ENCODE results near the gene TMEM38A.
"Not testable (repeated sequence)": the region's sequence is repeated elsewhere in the genome, so short reads cannot be mapped to it uniquely, and the experiment has no call there.

TMEM38A gene

DNA sequence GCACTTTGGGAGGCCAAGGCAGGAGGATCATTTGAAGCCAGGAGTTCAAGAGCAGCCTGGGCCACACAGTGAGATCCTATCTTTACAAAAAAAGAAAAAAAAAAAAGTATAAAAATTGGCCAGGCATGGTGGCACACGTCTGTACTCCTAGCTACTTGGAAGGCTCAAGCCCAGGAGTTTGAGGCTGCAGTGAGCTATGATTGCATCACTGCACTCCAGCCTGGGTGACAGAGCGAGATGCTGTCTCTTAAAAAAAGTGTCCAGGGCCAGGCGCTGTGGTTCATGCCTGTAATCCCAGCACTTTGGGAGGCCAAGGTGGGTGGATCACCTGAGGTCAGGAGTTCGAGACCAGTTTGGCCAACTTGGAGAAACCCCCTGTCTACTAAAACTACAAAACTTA, 12.9 kb downstream of the TMEM38A start:
- in situ Hi-C loops (cut with HindIII; ENCODE audit: low sequenced_read_pairs), result not testable (repeated sequence)

DNA sequence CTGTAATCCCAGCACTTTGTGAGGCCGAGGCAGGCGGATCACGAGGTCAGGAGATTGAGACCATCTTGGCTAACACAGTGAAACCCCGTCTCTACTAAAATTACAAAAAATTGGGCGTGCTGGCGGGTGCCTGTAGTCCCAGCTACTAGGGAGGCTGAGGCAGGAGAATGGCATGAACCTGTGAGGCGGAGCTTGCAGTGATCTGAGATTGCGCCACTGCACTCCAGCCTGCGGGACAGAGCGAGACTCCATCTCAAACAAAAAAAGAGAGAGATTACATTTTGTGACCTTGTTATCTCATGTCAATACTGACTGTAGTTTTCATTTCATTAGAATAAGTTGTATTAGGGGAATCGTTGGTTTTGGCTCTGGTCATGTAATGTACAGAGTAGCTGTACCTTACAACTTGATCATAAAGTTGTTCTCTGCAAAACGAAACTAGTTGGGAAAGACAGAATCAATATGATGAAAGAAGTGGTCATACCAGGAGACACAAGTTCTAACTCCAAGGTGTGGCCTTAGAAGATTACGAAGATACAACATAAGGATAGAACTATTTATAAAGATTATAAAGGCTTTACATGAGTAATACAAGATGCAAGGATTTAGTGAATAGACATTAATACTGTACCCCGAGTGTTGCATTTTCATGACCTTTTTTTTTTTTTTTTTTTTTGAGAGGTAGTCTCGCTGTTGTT, 15.3 kb downstream of the TMEM38A start:
- in situ Hi-C loops (cut with HindIII; ENCODE audit: low sequenced_read_pairs), result no loop called here

DNA sequence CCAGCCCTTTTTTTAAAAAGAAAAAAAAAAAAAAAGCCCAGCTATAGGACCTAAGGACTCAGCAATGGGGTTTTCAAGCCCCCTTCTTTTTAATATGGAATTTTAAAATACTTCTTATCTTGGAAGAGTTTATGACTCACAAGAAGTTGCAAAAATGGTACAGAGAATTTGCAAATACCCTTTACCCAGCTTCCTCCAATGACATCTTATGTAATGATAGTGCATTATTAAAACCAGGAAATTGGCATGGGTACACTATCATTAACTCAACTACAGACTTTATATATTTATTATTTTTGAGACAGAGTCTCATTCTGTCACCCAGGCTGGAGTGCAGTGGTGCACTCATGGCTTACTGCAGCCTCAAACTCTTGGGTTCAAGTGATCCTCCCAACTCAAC, 16.1 kb downstream of the TMEM38A start:
- in situ Hi-C loops (cut with HindIII; ENCODE audit: low sequenced_read_pairs), result no loop called here

DNA sequence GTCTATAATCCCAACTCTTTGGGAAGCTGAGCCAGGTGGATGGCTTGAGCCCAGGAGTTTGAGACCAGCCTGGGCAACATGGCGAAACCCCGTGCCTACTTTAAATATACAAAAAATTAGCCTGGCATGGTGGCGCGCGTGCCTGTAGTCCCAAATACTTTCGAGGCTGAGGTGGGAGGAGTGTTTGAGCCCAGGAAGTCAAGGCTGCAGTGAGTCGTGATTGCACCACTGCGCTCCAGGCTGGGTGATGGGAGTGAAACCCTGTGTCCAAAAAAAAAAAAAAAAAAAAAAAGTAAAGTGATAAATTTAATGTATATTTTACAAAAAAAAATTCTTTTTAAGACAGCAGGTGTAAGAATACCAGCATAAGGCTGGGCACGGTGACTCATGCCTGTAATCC, 17.6 kb downstream of the TMEM38A start:
- in situ Hi-C loops (cut with HindIII; ENCODE audit: low sequenced_read_pairs), result no loop called here

DNA sequence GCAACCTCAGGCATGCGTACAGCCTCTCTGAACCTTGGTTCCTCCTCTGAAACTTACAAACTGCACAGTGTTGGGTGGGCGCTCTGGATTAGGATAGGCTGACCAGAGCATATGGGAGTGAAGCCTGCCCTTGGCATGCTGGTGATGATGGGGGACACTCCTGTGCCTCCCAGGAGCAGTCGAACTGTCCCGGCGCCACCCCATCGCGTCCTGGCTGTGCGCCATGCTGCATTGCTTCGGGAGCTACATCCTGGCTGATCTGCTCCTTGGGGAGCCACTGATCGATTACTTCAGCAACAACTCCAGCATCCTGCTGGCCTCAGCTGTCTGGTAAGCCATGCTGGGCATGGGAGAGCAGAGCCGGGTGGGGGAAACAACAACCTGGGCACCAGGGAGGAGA, 18.9 kb downstream of the TMEM38A start:
- in situ Hi-C loops (cut with HindIII; ENCODE audit: low sequenced_read_pairs), result no loop called here

DNA sequence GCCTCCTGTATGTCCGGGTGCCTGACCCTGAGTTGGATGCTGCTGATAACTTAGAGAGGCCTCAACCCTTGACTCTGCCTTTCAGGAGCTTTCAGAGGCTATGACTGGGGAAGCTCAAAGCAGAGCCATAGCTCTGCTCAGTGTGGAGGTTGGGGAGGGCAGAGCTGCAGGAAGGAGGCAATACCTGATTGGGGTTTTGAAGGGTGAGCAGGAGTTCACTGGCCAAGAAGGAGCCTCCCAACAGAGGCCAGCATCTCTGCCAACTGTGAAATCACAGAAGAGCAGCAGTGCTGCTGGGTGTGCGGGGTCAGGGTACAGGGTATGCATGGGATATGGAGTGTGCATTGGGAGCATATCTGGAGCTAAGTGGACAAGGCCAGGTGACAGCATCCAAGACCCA, 21.6 kb downstream of the TMEM38A start:
- in situ Hi-C loops (cut with HindIII; ENCODE audit: low sequenced_read_pairs), result no loop called here

DNA sequence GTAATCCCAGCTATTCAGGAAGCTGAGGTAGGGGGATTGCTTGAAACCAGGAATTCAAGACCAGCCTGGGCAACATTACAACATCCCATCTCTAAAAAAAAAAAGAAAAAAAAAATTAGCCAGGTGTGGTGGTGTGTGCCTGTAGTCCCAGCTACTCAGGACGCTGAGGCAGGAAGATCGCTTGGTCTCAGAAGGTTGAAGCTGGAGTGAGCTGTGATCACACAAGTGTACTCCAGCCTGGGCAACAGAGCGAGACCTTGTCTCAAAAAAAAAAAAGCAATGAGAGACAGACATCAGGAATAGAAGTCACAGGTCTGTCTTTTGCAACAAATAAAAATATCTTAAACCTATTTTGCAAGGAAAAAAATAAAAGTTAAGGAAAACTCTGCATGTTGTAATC, 23.3 kb downstream of the TMEM38A start:
- in situ Hi-C loops (cut with HindIII; ENCODE audit: low sequenced_read_pairs), result no loop called here

DNA sequence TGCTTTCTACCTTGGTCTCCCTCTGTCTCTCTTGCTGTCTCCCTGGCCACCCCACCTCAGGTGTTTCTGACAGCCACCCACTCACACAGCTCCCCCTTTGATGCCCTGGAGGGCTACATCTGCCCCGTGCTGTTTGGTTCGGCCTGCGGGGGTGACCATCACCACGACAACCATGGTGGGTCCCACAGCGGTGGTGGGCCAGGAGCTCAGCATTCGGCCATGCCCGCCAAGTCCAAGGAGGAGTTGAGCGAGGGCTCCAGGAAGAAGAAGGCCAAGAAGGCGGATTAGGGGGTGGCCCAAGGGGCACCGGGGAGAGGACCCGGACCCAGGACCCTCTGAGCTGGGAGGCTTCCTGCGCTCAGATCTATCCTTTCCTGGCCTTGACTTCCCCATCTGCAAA, 27.1 kb downstream of the TMEM38A start:
- in situ Hi-C loops (cut with HindIII; ENCODE audit: low sequenced_read_pairs), result no loop called here

DNA sequence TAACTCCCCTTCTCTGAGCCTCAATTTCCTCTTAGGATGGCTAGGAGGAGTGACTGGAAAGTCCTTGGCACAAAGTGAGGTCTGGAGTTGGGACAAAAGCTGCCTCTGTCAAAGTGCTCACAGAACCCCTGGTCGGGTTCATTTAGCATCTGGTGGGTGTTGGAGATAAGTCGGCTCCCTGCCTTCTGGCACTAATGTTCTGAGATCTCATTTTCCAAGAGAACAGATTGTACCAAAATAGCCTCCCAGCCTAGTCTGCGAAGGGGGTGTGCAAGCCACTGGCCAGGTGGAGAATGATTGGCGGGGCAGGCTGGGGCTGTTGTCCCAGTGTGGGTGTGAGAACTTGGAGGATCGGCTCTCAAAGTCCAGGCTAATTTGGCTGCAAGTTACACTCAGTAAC, 38.0 kb downstream of the TMEM38A start:
- in situ Hi-C loops (cut with HindIII; ENCODE audit: low sequenced_read_pairs), result no loop called here

DNA sequence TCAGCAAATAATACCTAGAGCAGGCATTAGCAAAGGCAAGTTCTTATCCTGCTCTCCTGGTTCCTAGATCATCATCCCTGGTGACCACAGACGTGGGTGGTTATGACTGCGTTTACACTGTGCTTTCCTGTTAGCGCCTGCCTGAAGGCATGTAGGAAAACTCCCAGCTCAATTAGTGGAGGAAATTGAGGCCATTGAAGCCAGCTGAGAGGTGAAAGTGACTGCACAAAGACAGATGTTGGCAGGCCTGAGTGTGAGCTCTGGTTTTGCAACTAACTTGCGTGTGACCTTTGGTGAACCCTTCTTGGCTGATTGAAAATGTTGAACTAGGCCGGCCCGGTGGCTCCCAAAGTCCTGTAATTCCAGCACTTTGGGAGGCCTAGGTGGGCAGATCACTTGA, 41.2 kb downstream of the TMEM38A start:
- in situ Hi-C loops (cut with HindIII; ENCODE audit: low sequenced_read_pairs), result no loop called here

DNA sequence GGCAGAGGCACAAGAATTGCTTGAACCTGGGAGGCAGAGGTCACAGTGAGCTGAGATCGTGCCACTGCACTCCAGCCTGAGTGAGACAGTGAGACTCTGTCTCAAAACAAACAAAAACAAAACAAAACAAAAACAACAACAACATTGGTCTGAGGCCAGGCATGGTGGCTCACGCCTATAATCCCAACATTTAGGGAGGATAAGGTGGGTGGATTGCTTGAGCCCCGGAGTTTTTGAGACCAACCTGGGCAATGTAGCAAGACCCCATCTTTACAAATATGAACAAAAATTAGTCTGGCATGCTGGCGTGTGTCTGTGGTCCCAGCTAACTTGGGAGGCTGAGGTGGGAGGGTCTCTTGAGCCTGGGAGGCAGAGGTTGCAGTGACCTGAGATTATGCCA, 42.7 kb downstream of the TMEM38A start:
- in situ Hi-C loops (cut with HindIII; ENCODE audit: low sequenced_read_pairs), result no loop called here

DNA sequence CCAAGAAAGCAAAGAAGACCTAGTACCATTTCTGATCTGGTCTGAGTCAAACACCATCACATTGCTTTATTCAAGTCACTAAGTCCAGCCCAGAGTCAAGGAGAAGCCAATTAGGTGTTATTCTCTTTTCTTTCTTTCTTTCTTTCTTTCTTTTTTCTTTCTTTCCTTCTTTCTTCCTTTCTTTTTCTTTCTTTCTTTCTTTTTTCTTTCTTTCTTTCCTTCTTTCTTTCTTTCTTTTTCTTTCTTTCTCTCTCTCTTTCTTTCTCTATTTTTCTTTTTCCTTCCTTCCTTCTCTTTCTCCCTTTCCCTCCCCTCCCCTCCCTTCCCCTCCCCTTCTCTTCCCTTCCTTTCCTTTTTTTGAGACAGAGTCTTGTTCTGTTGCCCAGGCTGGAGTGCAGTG, 49.9 kb downstream of the TMEM38A start:
- in situ Hi-C loops (cut with HindIII; ENCODE audit: low sequenced_read_pairs), result not testable (repeated sequence)

DNA sequence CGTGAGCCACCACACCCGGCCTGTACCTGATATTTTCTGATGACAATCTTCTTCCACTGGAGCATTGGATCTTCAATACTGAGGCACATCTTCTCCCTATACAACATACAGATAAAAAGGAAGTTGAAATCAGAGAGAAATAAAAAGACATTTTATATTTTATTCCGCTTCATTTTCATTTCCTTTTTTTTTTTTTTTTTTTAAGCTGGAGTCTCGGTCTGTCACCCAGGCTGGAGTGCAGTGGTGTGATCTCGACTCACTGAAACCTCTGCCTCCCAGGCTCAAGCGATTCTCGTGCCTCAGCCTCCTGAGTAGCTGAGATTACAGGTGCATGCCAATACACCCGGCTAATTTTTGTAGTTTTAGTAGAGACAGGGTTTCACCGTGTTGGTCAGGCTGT, 51.4 kb downstream of the TMEM38A start:
- in situ Hi-C loops (cut with HindIII; ENCODE audit: low sequenced_read_pairs), result not testable (repeated sequence)

DNA sequence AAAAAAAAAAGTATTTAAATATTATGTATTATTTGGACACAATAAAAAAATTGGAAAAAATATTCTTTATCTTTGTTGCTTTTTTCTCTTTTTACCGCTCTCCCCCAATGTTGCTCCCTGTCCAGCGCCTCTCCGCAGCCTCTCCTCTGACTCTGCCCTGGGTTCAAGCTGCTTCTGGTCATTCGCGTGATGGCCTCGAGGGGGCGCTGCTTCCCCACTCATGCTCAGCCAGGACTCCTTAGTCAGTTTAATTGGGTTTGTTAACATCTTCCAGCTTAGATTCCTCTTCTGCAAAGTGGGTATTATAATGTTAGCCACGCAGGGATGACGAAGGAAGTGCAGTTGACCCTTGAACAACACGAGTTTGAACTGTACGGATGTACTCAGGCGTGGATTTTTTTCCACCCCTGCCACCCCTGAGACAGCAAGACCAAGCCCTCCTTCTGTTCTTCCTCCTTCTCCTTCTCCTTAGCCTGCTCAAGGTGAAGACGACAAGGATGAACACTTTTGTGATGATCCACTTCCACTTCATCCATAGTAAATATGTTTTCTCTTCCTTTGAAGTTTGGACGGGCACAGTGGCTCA, 53.9 kb downstream of the TMEM38A start:
- in situ Hi-C loops (cut with HindIII; ENCODE audit: low sequenced_read_pairs), result no loop called here

DNA sequence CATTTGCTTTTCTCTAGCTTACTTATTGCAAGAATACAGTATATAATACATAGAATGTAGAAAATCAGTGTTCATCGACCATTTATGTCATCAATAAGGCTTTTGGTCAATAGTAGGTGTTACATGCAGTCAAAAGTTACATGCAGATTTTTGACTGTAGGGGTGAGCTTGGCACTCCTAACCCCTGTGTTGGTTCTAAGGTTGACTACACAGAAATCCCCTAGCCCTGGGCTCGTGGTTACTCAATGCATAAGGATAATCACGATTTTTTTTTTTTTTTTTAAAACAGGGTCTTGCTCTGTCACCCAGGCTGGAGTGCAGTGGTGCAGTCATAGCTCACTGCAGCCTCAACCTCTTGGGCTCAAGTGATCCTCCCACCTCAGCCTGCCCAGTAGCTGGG, 54.7 kb downstream of the TMEM38A start:
- in situ Hi-C loops (cut with HindIII; ENCODE audit: low sequenced_read_pairs), result no loop called here

DNA sequence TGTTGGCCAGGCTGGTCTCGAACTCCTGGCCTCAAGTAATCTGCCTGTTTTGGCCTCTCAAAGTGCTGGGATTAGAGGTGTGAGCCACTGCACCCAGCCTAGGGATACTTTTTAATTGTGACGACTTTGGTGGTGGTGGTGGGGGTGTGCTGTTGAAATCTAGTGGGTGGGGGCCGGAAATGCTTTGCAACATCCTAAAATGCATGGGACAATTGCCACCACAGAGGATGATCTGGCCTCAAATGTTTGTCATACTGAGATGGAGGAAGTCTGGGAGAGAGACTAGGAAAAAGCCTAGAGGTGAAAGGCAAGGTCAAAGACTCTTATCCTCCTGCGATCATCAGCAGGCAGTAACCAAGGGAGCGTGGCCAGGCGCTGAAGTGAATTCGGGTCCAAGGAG, 60.1 kb downstream of the TMEM38A start:
- in situ Hi-C loops (cut with HindIII; ENCODE audit: low sequenced_read_pairs), result no loop called here

DNA sequence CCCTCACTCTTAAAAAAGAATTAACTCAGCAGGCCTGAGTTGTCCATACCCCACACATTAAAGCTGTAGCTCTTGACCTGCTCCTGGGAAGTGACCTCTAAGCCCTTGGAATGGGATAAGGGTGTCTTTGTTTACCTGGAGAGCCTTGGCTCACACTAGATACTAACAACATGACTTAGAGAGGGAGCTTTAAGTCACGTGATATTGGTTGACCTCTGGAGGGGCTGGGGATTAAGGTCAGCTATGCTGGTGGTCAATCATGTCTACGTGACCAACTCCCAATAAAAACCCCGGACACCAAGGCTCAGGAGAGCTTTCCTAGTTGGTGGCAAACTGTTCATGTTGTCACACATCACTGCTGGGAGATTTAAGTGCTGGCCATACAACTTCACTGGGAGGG, 61.7 kb downstream of the TMEM38A start:
- in situ Hi-C loops (cut with HindIII; ENCODE audit: low sequenced_read_pairs), result no loop called here

DNA sequence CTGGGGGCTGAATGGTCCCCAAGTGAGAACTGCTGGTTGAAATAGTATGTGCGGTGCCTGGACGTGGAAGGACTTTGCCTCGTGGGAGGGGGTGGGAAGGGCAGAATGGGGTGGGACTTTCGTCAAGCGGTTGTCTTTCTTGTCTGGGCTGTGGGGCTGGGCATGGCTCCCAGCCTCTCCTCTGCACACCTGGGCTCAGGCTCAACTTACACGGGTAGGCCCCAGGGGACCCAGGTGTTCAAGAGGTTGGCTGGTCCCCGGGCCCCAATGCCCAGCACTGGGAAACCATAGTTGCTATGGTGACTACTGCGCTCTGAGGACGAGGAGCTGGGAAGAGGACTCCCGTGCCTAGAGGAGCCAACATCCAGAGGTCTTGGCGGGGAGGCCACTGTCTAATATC, 66.0 kb downstream of the TMEM38A start:
- in situ Hi-C loops (cut with HindIII; ENCODE audit: low sequenced_read_pairs), result no loop called here

DNA sequence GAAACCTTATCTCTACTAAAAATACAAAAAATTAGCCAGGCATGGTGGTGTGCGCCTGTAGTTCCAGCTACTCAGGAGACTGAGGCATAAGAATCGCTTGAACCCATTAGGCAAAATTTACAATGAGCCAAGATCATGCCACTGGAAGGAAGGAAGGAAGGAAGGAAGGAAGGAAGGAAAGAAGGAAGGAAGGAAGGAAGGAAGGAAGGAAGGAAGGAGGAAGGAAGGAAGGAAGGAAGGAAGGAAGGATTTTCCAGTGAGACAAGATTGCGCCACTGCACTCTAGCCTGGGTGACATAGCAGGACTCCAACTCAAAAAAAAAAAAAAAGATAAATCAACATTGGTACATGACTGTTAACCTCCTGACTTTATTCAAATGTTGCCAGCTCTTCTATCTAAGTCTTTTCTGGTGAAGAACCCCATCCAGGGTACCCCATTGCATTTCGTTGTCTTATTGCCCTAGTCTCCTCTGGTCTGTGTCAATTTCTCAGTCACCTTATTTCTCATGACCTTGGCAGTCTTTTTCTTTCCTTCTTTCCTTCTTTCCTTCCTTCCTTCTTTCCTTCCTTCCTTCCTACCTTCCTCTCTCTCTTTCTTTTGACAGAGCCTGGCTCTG, 74.8 kb downstream of the TMEM38A start:
- in situ Hi-C loops (cut with HindIII; ENCODE audit: low sequenced_read_pairs), result loop anchor here (10.0 kb wide), 1 partner anchor 129 kb away; no protein-coding TSS in a partner anchor

DNA sequence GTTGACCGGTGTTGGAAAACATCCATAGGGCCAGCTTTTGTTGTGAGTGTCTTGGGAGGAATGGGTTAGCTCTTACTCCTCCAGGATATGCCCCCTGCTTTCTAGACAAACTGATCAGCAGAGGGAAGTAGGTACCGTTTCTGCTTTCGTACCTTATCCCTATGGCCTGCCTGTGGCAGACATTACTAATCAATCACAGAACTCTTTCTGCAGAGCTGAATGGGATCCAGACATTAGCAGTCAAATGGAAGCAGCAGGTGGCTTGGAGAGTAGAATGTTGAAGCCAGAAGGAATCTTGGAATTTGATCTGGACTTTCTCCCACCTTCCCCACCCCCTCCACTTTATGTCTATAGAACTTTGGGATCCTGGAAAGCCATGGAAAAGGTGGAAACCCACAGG, 75.8 kb downstream of the TMEM38A start:
- in situ Hi-C loops (cut with HindIII; ENCODE audit: low sequenced_read_pairs), result loop anchor here (10.0 kb wide), 1 partner anchor 128 kb away; no protein-coding TSS in a partner anchor

DNA sequence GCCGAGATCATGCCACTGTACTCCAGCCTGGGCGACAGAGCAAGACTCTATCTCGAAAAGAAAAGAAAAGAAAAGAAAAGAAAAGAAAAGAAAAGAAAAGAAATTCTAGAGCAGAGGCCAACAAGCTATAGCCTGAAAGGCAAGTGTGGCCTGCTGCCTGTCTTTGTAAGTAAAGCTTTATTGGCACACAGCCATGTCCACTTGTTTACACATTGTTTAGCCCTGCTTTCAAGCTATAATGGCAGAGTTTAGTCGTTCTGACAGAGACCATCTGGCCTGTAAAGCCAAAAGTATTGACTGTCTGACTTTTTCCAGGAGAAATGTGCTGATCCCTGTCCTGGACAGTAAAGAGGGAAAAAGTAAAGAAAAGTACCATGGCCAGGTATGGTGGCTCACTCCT, 77.0 kb downstream of the TMEM38A start:
- in situ Hi-C loops (cut with HindIII; ENCODE audit: low sequenced_read_pairs), result loop anchor here (10.0 kb wide), 1 partner anchor 127 kb away; no protein-coding TSS in a partner anchor

DNA sequence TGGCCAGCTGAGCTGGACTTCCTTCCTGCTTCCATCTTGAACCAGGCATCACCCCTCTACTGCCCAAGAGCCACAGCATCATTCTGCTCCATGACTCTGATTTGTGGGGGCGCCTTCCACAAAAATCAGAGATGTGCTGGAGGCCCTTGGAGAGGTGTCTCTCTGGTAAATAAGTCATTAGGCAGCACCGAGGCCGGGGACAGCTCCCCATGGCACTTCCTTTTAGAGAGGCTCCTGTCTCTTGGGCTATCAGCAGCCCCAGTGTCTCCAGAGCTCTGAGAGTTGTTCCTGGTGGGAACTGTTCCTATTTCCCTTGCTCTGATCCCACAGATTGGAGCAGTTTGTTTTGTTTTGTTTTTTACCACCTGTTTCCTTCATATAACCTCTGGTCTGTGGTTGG, 78.6 kb downstream of the TMEM38A start:
- in situ Hi-C loops (cut with HindIII; ENCODE audit: low sequenced_read_pairs), result loop anchor here (10.0 kb wide), 1 partner anchor 125 kb away; no protein-coding TSS in a partner anchor

All from endothelial cell of hepatic sinusoid (primary cell).